ENCODE data around the gene SLC24A4.

- TF ChIP-seq CTCF (IDR thresholded peaks at IDR 0.05; ENCODE audit: poor library complexity, severe bottlenecking): no peak
- no peak for TF ChIP-seq EZH2 (IDR thresholded peaks at IDR 0.05; ENCODE audit: borderline replicate concordance, insufficient read depth, low read length, poor library complexity, severe bottlenecking)
These were observed 33.8 kb upstream of the SLC24A4 start for GRCh38 chr14:92288994-92289660.

All from neural cell (in vitro differentiated cells).